Measurements from ENCODE around the gene STAG3. TPM values are rescaled to one million over a fixed set of nuclear protein-coding genes. Genes with fewer than 3 reads are reported as not detected.
A peak's percentile ranks its signal among the peaks of the same experiment; 100 is the strongest.

The STAG3 gene
- total and polyA plus RNA-seq, 2 donors (not counting 1 experiment from before 2014, with no cell fraction given): 24.8 to 33.4 TPM

GRCh38 chr7:100221767-100222444 lies 44.2 kb downstream of the STAG3 start:
- DNase-seq: no peak
- Histone ChIP-seq H2AFZ (ENCODE audit: insufficient read depth, low read depth, low read length, poor library complexity, severe bottlenecking) (no peak overlapping the region), H3K4me1 (ENCODE audit: control insufficient read depth in 2 of 2, insufficient read depth in 2 of 2, low read length in 2 of 2) (peaks cover 37 to 51% of the 10 kb centered on the region in 2 donors), H3K27me3 (replicated peaks in 1 of 4; ENCODE audit: control extremely low read depth in 1 of 4, control insufficient read depth in 3 of 4, insufficient read depth in 4 of 4, low read length in 3 of 4) (no peaks in the 10 kb centered on the region), H3K4me2 (replicated peaks; ENCODE audit: low read depth, low read length, poor library complexity, severe bottlenecking) (peak overlapping the region; percentile 72), H3K27ac (ENCODE audit: low read length in 2 of 2) (peak overlapping the region; percentile 97 to 100), H3K79me2 (ENCODE audit: control insufficient read depth, insufficient read depth, low read length) (peaks cover 47% of the 10 kb centered on the region), H3K36me3 (replicated peaks in 1 of 2; ENCODE audit: control extremely low read depth in 1 of 2, control insufficient read depth in 1 of 2, extremely low read depth in 1 of 2, insufficient read depth in 2 of 2, low read length in 1 of 2) (peaks cover 0 to 11% of the 10 kb centered on the region in 2 experiments), H3K4me3 (ENCODE audit: control extremely low read depth in 1 of 5, extremely low read depth in 1 of 5, insufficient read depth in 1 of 5, low read depth in 2 of 5, low read length in 4 of 5) (peak overlapping the region in 4 of 5 experiments; percentile 53 to 65 (median 64)), H3K9me3 (ENCODE audit: control extremely low read depth in 1 of 3, control insufficient read depth in 2 of 3, insufficient read depth in 1 of 3, low read length in 2 of 3) (no peaks in the 10 kb centered on the region), H3K9ac (ENCODE audit: low read length) (peak overlapping the region; percentile 71), H4K20me1 (ENCODE audit: control insufficient read depth, insufficient read depth, low read length, poor library complexity, severe bottlenecking) (no peaks in the 10 kb centered on the region)
- no peaks in the 10 kb centered on the region for H3K27me3 Mint-ChIP-seq
- H3K4me3 Mint-ChIP-seq: peak overlapping the region; percentile 85
- intact Hi-C loops (cut with micrococcal nuclease): loop anchor here (2.0 to 5.0 kb wide), 3 partner anchors 45 to 140 kb away; partner anchors contain the start of genes GPC2, LAMTOR4, STAG3 and ZNF3
- ChIA-PET CTCF (interaction anchor here (0.8 to 9.7 kb wide), 5 partner anchors 33 to 225 kb away, joined by 3 to 93 read pairs (median 6); no protein-coding TSS in a partner anchor), POLR2A (interaction anchor here (0.6 to 2.0 kb wide), 4 partner anchors 9 to 74 kb away, joined by 3 to 11 read pairs (median 4); partner anchors contain the start of gene LAMTOR4)
- 73% methylated on average over 13 of the region's 14 CpGs for WGBS (ENCODE audit: insufficient coverage)
- TF ChIP-seq EZH2 (IDR thresholded peaks at IDR 0.05; ENCODE audit: borderline replicate concordance, insufficient read depth, low read depth, low read length, poor library complexity, severe bottlenecking) (no peak), CTCF (IDR thresholded peaks at IDR 0.05) (no peak)
- H3K27ac Mint-ChIP-seq: peak overlapping the region; percentile 95
- ATAC-seq (ENCODE audit: low read depth): no peak
- no peaks in the 10 kb centered on the region for H3K9me3 Mint-ChIP-seq (ENCODE audit: insufficient read depth)
- peaks cover 69% of the 10 kb centered on the region for H3K4me1 Mint-ChIP-seq
